NCI-H2227 (cell line): ENCODE measurements around the gene PRADC1.

ENCODE experiments used
- DNase-seq: peaks from one replicate; lab custom pipeline; 2025; ENCODE audit not compliant: unreplicated experiment; lab: John Stamatoyannopoulos, UW

Gene PRADC1

DNA sequence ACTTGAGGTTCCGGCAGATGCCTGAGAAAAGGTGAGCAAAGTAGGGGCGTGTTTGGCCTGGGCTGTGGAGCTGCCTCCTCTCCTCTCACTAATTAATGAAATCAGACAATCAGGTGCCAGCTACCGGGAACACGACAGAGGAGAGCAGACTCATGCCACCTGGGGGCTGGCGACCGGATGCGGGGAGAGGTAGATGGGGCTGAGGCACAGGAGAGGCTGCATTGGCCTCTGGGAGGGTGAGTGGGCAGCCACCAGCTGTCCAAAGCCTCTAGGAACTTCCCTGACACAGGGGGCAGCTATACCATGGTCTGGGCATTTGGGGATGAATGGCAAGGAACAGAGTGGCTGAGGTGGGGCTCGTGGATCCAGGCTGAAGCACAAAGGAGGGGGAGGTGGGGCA lies 26.2 kb upstream of the PRADC1 start:
- DNase-seq, result no peak

DNA sequence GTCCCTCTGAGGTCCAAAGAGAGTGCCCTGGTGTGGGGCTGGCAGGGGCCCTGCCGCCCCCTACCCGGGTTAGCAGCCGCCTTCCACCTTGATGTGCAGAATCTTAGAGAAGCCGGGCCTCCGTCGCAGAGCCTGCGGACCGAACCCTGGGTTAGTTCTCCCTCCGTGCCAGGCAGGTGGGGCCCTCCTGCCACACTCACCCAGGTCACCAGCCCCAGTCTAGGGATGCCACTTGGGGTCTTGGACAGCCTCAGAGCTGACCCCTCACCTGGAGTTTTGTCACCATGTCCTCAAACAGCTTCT lies 25.8 kb upstream of the PRADC1 start:
- no peak for DNase-seq

DNA sequence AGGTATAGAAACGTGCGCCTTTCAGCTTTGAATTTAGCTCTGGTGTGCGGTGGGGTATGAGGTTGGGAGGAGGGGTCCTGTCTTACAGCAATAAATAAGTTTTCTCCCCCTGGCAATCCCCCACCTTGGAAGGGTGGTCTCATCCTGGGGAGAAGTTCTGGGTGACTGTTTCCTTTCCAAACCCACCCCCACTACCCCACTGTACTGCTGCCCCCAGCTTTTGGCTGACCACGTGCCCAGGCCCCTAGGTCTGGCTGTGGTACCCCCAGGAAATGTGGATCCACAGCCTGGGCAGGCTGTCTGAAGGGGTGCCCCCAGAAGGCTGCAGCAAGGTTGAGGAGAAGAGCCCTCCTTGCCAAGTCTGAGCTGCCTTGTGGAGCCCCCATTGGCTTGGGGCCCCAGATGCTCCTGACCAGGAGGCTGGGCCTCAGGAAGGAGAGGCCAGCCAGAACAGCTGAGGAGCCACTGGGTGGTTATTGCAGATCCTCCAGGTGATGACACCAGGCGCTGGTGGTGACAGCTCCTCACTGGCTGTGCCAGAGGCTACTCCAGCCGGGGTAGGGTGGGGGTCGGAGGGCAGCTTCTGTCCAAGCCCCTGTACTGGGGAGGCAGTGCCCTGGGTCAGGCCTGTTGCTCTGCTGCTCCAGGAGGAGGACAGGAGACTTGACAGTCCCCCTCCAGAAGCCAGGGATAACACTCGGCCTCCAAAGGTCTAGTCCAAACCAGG lies 25.3 kb upstream of the PRADC1 start:
- DNase-seq, result no peak

DNA sequence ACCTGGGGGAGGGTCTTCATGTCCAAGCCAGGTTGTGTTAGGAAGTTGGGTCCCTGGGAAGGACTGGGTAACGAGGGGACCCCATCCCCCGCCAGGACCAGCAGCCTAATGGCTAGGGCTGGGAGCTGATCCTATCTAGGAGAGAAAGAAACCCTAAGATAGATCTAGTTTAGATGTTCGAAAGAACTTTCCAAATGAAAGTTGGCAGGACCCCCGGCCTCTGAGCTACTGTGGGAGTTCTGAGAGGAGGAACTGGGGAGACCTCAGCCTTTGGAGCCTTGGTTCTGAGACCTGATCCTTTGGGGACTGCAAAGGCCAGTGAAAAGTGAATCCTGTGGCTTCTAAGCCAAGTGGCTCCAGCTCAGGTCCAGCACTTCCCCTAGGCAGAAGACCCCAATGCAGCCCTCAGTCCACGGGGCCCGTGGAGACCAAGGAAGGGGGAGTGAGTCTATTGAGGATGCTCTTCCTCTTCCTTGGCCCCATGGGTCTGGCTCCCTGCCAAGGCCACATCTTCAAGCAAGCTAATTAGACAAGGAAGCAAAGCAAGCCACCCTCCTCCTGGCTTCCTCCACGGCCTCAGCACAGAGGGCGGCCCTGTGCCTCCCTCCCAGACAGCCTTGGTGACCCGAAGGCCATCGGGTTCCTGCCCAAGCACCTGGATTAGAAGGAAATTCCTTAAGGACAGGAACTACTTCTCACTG lies 24.5 kb upstream of the PRADC1 start:
- no peak for DNase-seq

DNA sequence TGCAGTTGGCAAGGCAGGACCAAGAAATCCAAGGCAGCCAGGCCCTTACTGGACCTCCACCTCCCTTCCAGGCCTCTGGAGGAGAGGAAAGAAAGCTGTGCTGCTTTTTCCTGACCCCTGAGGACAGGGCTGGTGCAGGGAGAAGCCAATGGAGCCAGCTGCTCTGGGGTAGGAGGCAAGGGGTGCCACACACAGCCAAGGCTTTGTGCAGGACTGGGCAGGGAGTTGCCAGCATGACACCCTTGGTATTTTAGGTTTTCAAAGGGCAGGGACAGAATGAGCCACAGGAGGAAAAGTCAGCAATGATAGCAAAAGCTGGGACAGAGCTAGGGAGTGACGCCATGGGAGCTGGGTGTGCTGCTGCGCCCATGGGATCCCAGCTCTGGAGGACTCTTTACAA lies 24.0 kb upstream of the PRADC1 start:
- DNase-seq, result no peak

DNA sequence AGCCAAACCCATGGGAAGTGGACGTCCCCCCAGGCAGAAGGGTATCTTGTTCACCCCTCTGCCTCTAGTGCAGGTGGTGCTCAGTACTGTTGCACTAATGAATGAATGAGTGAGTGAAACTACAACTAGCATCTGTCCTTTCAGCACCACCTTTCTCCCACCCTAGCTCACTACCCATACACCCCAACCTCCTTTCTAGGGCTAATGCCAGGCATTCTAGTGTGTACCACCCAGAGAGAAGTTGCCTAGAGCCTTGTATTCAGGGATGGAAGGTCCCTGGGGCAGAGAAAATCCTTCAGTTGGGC lies 23.5 kb upstream of the PRADC1 start:
- DNase-seq, result no peak

DNA sequence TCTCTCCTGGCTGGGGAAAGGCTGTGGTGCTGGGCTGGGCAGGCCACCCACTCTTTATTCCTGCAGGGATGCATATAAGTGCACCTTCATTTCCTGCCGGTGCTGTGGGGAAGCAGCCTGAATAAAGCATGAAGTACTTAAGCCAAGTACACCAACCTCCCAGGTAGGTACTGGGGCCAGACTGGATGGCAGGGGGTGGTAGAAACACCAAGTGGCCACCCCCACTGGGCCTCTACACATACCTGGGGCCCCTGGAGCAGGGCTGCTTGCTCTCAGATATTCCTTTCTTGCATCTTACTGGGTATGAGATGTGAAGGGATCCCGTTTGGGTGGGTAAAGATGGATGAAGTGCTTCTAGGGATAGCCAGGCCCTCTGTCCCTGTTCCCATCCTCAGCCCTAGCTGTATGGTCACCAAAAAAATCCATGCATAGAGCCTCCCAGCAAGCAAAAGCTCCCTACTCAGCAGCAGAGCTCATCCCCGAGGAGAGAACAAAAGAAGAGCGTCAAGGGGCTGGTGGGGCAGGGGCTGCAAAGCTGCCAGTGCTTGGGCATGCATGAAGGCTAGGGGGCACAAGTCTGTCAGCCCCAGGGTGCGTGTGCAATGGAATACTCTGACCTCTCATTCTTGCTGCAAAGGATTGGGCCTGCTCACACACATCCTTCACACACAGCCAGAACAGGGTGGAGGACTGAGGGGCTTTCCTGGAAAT lies 23.0 kb upstream of the PRADC1 start:
- DNase-seq, result no peak

DNA sequence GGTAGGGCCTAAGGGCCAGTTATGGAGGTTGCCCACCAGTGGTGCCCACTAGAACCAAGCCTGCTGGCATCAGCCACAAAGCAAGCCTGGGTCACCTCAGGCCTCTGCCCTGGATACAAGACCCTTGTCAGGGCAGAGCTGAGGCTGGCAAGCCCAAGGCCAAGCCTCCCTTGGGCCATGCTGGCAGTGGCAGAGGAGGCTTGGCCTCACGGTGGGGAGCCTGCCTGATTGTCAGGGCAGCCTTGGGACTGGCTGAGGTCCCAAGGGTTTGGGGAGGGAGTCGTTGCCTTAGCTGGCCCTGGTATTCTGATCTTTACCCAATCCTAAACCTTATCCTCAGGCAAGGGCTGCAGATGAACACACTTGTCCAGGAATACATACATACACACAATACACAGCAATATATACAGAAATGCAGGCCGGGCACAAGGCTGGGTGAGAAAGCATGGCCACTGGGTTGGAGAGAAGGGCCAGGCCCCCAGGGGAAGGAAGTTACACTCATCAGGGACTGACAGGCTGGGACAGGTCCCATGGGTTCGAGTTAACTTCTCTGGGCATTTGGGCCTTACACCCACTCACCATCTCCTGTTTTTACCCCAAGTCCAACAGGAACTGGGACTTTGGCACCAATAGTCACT lies 22.1 kb upstream of the PRADC1 start:
- no peak for DNase-seq

DNA sequence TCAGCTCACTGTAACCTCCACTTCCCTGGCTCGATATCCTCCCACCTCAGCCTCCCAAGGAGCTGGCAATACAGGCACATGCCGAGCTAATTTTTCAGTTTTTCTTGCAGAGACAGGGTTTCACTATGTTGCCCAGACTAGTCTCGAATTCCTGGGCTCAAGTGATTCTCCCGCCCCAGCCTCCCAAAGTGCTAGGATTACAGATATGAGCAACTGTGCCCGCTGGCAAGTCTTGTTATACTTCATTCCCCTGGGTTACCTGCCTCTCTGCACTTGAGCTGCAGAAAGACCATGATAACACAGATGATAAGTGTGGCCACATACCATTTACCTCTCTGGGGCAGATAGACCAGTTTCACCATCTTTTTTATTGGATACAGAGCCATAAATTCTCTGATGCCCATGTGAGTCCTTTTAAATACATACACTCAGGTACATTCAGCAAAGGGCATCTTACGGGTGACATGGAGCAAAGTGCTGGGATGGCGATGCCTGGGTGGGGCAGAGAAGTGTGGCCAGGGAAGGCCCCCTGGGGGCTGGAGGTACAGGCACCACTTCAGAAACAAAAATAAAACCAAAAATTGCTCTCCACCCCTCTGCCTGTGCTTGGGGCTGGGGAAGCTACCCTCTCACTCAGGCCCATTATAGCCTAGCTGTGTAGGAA lies 21.4 kb upstream of the PRADC1 start:
- DNase-seq, result no peak

DNA sequence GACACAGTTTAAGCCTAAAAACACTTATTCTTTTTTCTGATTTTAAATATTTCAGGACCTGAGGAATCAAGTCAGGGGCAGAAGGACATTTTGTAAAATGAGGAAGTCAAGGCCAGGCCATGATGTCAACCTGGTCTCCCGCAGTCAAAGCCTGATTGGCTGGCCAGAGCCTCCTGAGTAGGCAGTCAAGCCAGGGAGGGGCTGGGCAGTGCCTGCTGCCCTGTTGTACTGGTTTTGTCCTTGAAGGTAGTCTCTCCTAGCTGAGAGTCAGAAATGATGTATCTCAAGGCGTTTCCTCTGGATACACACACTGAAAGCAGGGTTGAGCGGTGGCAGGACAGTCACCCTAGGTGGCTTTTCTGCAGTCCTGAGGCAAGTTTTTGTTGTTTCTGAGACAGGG lies 20.9 kb upstream of the PRADC1 start:
- no peak for DNase-seq

DNA sequence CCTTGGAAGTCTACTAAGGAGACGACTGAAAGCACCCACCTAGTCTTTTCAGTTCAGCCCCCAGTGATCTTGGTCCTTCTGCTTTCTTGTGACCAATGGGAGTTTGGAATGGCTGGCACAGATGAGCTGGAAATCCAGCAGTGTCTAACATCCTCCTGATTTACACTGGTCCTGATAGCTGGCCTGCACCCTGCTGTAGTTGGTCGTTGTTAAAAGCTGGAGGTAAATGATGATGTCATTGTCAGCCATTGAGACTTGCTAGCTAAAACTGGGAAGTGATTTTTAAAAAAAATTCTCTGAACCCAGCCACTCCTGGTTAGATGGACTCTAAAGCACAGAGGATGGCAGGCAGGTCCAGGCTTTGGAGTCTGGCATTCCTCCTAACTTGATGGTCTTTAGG lies 20.4 kb upstream of the PRADC1 start:
- no peak for DNase-seq

DNA sequence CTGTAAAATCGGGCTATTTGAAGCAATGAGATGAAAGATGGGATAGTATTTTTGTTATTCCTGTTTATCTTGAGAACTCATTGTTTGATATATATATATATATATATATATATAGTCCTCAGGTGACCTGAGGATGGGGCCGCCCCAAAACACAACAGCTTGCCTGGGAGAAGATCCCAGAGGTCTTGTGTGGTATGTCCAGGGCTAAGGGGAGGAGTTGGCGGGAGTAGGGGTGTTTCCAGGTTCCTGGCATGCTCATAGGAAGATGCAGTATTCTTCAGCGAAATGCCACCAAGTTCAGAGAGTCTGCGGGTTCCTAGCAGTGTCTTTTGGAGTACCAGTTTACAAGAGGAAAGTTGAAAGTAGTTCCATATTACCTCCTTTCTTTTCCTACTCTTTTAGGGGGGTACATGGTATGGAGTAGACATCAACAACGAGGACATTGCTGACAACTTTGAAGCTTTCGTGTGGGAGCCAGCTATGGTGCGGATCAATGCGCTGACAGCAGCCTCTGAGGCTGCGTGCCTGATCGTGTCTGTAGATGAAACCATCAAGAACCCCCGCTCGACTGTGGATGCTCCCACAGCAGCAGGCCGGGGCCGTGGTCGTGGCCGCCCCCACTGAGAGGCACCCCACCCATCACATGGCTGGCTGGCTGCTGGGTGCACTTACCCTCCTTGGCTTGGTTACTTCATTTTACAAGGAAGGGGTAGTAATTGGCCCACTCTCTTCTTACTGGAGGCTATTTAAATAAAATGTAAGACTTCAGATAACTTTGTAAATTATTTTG lies 19.4 kb upstream of the PRADC1 start:
- no peak for DNase-seq

DNA sequence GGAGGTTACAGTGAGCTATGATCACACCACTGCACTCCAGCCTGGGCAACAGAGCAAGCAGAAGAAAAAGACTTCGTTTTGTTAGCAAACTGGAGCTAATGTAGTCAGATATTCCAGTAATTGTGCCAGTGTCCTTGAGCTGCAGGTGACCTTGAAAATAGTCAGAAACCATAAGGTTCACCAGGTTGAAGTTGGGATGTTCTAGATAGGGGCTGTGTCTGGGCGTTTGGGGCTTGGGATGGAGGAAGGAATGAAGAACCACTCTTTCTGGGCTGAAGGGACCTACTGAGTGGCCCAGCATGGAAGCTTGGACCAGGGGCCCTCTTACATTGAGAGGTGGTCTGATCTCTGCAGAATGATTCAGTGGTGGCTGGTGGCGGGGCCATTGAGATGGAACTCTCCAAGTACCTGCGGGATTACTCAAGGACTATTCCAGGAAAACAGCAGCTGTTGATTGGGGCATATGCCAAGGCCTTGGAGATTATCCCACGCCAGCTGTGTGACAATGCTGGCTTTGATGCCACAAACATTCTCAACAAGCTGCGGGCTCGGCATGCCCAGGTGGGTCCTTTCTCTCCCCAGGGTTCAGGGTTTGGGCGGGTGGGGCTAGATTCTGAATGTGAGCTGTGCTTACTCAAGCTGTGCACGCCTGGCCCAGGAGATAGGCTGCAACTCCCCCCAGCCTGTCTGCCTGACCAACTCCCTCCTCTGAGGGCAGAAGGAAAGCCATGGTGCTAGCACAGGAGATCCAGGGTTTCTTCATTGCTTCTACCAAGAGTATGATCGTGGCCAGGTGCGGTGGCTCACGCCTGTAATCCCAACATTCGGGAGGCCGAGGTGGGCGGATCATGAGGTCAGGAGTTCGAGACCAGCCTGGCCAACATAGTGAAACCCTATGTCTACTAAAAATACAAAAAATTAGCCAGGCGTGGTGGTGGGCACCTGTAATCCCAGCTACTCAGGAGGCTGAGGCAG lies 18.1 kb upstream of the PRADC1 start:
- DNase-seq, result no peak

DNA sequence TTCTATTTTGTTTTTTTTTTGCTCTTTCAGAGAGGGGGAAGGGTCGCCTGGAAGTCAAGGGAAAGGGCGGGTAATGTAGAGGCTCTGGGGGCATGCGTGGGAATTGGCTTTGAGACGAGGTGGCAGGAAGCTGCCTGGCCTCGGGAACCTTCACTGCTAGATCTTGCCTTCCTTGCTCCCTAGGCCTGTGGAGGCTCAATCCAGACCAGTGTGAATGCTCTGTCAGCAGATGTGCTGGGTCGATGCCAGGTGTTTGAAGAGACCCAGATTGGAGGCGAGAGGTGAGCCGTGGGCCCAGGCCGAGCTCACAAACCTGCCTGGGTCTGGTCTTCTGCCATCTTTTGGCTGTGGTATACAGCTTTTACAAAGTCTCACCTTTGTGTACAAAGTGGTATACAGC lies 16.6 kb upstream of the PRADC1 start:
- no peak for DNase-seq

DNA sequence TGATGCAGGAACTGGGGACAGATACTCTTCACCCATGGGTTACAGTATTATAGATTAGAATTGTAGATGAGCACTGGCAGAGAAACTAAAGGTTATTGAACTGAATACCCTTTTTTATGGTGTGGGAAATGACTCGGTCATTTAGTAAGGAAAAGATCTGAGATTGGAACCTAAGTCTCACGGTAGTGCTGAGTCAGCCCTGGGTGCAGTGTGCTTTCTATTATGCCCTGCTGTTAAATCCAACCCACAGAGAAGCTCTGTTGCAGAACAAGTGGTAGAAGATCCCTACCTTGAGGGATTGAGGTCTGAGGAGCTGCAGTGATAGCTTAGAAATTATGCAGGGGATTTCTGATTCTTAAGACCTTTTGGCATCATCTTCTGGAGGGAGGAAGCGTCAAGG lies 13.8 kb upstream of the PRADC1 start:
- DNase-seq, result no peak

DNA sequence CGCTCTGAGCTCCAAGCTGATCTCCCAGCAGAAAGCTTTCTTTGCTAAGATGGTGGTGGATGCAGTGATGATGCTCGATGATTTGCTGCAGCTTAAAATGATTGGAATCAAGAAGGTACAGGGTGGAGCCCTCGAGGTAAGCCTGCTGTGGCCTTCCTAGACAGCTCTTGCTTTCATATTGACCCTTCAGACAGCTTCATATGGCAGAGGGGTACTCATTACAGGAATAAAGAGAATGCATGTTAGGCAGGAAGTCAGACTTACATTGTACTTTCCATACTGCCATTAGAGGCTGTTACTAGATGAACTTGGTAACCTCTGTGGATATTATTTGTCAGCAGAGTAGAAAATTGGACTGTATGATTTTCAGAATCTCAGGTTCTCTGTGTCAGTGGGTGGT lies 11.5 kb upstream of the PRADC1 start:
- no peak for DNase-seq

DNA sequence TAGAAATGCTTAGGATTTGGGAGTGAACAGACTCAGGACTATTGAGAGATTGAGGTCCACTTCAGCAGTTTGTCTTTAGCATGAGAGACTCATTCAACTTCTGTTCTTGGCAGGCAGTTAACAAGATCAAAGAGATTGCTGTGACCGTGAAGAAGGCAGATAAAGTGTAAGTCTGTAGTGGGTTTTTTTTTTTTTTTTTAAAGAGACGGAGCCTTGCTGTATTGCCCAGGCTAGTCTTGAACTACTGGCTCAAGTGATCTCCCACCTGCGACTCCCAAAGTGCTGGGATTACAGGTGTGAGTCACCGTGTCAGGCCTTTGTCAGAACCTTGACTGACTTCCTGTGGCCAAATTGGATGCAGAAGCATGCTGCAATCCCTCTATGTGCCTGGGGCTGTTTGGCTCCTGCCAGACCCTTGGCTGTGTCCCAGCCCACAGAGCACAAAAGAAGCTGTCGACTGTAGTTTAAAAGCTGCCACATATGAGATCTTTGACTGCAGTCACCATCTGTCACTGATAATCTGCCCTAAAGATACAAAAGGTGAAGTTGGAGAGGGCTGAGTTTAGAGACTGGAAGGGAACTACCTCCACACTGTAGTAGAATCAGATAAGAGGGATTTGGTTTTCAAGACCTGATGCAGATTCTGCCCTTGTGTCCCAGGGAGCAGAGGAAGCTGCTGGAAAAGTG lies 11.0 kb upstream of the PRADC1 start:
- DNase-seq, result no peak

DNA sequence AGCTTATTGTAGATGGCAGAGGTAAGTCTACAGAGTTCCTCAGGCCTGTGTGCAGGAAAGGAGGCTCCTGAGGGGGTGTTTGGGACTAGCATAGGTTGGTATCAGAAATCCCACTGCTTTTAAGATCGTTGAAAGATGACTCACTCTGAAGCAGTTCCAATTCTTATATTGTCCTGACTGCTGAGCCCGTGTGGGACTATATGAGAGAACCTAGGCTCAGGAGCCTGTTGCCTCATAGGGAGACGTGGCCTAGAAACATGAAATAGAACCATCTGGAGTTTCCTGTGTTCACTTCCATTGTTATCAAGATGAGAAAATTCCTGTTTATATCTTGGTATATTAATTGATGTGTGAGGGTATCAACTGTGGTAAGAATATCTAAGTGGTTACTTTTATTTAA lies 6.7 kb upstream of the PRADC1 start:
- no peak for DNase-seq

DNA sequence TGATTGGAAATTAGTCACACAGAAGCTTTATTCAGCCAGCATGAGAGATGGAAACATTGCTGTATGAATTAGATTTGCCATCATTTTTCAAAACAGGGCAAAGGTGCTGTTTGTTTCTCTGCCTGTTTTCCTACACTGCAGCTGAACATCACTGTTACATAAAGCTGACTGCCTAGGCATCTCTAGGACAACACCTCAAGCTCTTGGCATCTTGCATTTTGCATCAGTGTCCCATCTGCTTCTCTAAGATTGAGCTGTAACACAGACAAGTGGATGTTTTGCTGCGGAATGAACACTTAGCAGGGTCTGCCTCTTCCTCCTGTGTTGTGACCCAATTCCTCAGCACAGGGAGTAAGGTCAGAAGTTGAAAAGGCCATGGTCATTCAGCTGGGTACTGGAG lies 5.9 kb upstream of the PRADC1 start:
- no peak for DNase-seq
